Pons (tissue), 1 donor: Measurements from ENCODE around the gene SLC5A6.
A peak's percentile ranks its signal among the peaks of the same experiment; 100 is the strongest.

Experiments
- DNase-seq: peaks from one replicate; pipeline ENCODE4 v3.0.0-alpha.2; 2016; ENCODE audit warnings: low spot score

SLC5A6 gene

GRCh38 chr2:27236626-27237025 is 24.6 kb upstream of the SLC5A6 start:
- no peak for DNase-seq

GRCh38 chr2:27236136-27236535 is 24.1 kb upstream of the SLC5A6 start:
- DNase-seq, result no peak

- no peak for DNase-seq
Observed at GRCh38 chr2:27233341-27233740, 21.3 kb upstream of the SLC5A6 start.

GRCh38 chr2:27231921-27232320 is 19.9 kb upstream of the SLC5A6 start:
- no peak for DNase-seq

GRCh38 chr2:27227501-27227900 is 15.4 kb upstream of the SLC5A6 start:
- DNase-seq, result no peak

- DNase-seq, result no peak
Observed at GRCh38 chr2:27225526-27225925, 13.5 kb upstream of the SLC5A6 start.

- no peak for DNase-seq
Observed at GRCh38 chr2:27223416-27223815, 11.3 kb upstream of the SLC5A6 start.

- no peak for DNase-seq
Observed at GRCh38 chr2:27222407-27222806, 10.3 kb upstream of the SLC5A6 start.

- DNase-seq, result no peak
Observed at GRCh38 chr2:27221166-27221565, 9.1 kb upstream of the SLC5A6 start.

GRCh38 chr2:27220091-27220490 is 8.0 kb upstream of the SLC5A6 start:
- no peak for DNase-seq

GRCh38 chr2:27219091-27219490 is 7.0 kb upstream of the SLC5A6 start:
- DNase-seq, result no peak

GRCh38 chr2:27218614-27219013 is 6.5 kb upstream of the SLC5A6 start:
- DNase-seq, result no peak

- DNase-seq, result peak; percentile 67
Observed at GRCh38 chr2:27217173-27218121, 5.4 kb upstream of the SLC5A6 start, which contains the start of gene CAD. Gene CAD, plus strand, starts transcription at chr2:27217369. Its CDS starts 183 bp downstream, at chr2:27217552.

- no peak for DNase-seq
Observed at GRCh38 chr2:27216416-27217137, 4.5 kb upstream of the SLC5A6 start.

- DNase-seq, result no peak
Observed at GRCh38 chr2:27214941-27215340, 2.9 kb upstream of the SLC5A6 start.

- DNase-seq, result peak; percentile 37
Observed at GRCh38 chr2:27212626-27213471, 781 bp upstream of the SLC5A6 start.

- DNase-seq, result no peak
Observed at GRCh38 chr2:27211241-27211942, 676 bp downstream of the SLC5A6 start.

GRCh38 chr2:27209621-27210401 is 2.3 kb downstream of the SLC5A6 start:
- no peak for DNase-seq

- no peak for DNase-seq
Observed at GRCh38 chr2:27208486-27209050, 3.5 kb downstream of the SLC5A6 start.

GRCh38 chr2:27206346-27206745 is 5.7 kb downstream of the SLC5A6 start:
- DNase-seq, result no peak
